GM18511 (cell line): ENCODE measurements around the gene CHRDL1.
"Not testable (repeated sequence)": the region's sequence is repeated elsewhere in the genome, so short reads cannot be mapped to it uniquely, and the experiment has no call there.

Experiments
- ATAC-seq: cut with Tn5 transposase; IDR thresholded peaks from one replicate; pipeline ENCODE4 v1.9.1; 2021; ENCODE audit warnings: mild to moderate bottlenecking, moderate library complexity; ENCODE audit not compliant: unreplicated experiment

Gene CHRDL1

DNA sequence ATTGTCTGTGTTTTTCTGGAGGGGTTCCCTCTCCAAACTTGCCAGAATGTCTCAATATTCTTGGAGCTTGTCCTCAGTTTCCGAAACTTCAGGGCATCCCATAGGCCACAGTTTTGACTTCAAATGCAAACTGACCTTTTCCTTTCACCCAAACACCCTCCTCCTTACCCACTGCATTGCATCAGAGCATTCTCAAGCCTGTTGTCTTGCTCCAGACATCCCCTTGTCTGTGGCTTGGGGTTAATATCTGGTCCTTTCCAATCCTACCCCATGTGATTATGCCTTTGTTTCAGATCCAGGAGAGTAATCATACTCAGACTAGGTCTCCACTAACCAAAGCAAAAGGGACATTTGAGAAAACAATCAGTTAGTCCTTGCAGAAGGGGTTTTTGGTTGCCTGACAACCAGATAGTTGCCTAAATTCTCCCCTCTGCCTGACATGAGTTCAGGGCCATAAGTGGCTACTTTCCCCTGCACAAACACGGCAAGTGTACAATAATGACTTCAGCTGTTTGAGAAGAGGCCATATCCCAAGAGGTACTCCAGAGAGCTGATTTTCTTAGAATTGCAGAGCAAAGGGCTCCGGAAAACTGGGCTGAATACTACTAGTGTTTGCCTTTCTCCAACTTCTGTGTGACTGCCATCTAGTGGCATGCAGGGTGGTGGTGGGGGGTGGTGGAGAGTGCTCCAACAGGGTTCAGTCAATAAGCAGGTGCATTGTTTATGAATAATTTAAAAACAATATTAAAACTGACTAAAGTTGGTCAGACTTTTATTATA lies 130.2 kb downstream of the CHRDL1 start:
- peak; percentile 86 for ATAC-seq

DNA sequence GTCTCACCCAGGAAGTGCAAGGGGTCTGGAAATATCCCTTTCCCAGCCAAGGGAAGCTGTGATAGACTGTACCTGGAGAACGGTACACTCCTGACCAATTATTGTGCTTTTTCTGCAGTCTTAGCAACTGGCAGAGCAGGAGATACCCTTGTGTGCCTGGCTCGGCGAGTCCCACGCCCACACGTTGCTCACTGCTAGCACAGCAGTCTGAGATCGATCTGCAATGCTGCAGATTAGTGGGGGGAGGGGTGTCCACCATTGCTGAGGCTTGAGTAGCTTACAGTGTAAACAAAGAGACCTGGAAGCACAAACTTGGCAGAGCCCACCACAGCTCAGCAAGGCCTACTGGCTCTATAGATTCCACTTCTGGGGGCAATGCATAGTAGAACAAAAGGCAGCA lies 138.5 kb downstream of the CHRDL1 start:
- ATAC-seq: no peak

DNA sequence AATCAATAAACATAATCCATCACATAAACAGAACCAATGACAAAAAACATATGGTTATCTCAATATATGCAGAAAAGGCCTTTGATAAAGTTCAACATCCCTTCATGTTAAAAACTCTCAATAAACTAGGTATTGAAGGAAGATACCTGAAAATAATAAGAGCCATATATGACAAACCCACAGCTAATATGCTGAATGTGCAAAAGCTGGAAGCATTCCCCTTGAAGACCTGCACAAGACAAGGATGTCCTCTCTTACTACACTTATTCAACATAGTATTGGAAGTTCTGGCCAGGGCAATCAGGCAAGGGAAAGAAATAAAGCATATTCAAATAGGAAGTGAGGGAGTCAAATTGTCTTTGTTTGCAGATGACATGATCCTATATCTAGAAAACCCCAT lies 141.3 kb downstream of the CHRDL1 start:
- not testable (repeated sequence) for ATAC-seq

DNA sequence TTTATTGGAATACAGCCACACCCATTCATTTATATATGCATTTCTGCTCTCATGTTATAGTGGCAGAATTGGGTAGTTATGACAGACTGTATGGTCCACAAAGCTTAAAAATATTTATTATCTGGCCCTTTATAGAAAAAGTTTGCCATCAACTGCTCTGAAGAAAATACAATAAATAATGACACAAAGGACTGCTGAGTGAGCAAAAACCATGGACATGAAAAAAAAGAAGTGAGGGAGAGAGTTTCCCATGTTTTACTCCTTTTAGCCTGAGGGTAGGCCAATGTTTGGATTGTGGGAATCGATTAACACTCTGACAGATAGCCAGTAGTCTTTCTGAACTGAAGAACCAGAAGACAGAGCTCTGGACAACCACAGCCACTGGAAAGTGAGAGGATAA lies 149.2 kb downstream of the CHRDL1 start:
- no peak for ATAC-seq
